ENCODE data around the gene SCAPER.

DNA sequence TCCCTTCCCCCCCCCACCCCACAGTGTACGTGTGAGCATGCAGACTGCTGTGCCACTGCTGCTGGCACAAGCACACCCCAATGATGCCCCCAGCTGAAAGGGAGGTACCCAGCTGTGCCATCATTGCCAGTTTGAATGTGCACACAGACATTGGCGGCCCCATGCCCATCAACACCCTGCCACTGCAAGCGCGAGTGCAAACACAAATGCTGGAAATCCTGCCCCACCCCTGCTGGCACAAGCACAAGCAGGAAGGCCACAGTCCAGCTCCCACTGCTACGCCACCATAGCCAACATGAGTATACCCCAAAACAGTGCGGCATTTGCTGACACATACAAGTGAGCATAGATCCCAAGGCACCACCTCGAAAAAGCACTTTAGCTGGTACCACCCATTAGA lies 222.9 kb downstream of the SCAPER start:
- TF ChIP-seq ZNF426 (tag by site-specific recombination; IDR thresholded peaks at IDR 0.05) (no peak), ZNF138 (tag by site-specific recombination; IDR thresholded peaks at IDR 0.05; ENCODE audit: borderline replicate concordance) (no peak), ZNF560 (tag by site-specific recombination; IDR thresholded peaks at IDR 0.05; ENCODE audit: borderline replicate concordance) (no peak), YY1 (tag by site-specific recombination; IDR thresholded peaks at IDR 0.05) (no peak), ZNF433 (tag by site-specific recombination; IDR thresholded peaks at IDR 0.05; ENCODE audit: low read depth) (no peak), KLF16 (tag by site-specific recombination; IDR thresholded peaks at IDR 0.05) (no peak), YY2 (tag by site-specific recombination; IDR thresholded peaks at IDR 0.05) (no peak), ZNF585B (tag by site-specific recombination; IDR thresholded peaks at IDR 0.05) (no peak)
- TF ChIP-seq, protein P1, sequence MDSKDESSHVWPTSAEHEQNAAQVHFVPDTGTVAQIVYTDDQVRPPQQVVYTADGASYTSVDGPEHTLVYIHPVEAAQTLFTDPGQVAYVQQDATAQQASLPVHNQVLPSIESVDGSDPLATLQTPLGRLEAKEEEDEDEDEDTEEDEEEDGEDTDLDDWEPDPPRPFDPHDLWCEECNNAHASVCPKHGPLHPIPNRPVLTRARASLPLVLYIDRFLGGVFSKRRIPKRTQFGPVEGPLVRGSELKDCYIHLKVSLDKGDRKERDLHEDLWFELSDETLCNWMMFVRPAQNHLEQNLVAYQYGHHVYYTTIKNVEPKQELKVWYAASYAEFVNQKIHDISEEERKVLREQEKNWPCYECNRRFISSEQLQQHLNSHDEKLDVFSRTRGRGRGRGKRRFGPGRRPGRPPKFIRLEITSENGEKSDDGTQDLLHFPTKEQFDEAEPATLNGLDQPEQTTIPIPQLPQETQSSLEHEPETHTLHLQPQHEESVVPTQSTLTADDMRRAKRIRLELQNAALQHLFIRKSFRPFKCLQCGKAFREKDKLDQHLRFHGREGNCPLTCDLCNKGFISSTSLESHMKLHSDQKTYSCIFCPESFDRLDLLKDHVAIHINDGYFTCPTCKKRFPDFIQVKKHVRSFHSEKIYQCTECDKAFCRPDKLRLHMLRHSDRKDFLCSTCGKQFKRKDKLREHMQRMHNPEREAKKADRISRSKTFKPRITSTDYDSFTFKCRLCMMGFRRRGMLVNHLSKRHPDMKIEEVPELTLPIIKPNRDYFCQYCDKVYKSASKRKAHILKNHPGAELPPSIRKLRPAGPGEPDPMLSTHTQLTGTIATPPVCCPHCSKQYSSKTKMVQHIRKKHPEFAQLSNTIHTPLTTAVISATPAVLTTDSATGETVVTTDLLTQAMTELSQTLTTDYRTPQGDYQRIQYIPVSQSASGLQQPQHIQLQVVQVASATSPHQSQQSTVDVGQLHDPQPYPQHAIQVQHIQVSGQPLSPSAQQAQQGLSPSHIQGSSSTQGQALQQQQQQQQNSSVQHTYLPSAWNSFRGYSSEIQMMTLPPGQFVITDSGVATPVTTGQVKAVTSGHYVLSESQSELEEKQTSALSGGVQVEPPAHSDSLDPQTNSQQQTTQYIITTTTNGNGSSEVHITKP (tag by site-specific recombination; IDR thresholded peaks at IDR 0.05): no peak
- TF ChIP-seq, protein P2, sequence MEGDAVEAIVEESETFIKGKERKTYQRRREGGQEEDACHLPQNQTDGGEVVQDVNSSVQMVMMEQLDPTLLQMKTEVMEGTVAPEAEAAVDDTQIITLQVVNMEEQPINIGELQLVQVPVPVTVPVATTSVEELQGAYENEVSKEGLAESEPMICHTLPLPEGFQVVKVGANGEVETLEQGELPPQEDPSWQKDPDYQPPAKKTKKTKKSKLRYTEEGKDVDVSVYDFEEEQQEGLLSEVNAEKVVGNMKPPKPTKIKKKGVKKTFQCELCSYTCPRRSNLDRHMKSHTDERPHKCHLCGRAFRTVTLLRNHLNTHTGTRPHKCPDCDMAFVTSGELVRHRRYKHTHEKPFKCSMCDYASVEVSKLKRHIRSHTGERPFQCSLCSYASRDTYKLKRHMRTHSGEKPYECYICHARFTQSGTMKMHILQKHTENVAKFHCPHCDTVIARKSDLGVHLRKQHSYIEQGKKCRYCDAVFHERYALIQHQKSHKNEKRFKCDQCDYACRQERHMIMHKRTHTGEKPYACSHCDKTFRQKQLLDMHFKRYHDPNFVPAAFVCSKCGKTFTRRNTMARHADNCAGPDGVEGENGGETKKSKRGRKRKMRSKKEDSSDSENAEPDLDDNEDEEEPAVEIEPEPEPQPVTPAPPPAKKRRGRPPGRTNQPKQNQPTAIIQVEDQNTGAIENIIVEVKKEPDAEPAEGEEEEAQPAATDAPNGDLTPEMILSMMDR (tag by site-specific recombination; IDR thresholded peaks at IDR 0.05): no peak
- TF ChIP-seq, protein P3, sequence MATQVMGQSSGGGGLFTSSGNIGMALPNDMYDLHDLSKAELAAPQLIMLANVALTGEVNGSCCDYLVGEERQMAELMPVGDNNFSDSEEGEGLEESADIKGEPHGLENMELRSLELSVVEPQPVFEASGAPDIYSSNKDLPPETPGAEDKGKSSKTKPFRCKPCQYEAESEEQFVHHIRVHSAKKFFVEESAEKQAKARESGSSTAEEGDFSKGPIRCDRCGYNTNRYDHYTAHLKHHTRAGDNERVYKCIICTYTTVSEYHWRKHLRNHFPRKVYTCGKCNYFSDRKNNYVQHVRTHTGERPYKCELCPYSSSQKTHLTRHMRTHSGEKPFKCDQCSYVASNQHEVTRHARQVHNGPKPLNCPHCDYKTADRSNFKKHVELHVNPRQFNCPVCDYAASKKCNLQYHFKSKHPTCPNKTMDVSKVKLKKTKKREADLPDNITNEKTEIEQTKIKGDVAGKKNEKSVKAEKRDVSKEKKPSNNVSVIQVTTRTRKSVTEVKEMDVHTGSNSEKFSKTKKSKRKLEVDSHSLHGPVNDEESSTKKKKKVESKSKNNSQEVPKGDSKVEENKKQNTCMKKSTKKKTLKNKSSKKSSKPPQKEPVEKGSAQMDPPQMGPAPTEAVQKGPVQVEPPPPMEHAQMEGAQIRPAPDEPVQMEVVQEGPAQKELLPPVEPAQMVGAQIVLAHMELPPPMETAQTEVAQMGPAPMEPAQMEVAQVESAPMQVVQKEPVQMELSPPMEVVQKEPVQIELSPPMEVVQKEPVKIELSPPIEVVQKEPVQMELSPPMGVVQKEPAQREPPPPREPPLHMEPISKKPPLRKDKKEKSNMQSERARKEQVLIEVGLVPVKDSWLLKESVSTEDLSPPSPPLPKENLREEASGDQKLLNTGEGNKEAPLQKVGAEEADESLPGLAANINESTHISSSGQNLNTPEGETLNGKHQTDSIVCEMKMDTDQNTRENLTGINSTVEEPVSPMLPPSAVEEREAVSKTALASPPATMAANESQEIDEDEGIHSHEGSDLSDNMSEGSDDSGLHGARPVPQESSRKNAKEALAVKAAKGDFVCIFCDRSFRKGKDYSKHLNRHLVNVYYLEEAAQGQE (tag by site-specific recombination; IDR thresholded peaks at IDR 0.05): no peak
- TF ChIP-seq, protein P4, sequence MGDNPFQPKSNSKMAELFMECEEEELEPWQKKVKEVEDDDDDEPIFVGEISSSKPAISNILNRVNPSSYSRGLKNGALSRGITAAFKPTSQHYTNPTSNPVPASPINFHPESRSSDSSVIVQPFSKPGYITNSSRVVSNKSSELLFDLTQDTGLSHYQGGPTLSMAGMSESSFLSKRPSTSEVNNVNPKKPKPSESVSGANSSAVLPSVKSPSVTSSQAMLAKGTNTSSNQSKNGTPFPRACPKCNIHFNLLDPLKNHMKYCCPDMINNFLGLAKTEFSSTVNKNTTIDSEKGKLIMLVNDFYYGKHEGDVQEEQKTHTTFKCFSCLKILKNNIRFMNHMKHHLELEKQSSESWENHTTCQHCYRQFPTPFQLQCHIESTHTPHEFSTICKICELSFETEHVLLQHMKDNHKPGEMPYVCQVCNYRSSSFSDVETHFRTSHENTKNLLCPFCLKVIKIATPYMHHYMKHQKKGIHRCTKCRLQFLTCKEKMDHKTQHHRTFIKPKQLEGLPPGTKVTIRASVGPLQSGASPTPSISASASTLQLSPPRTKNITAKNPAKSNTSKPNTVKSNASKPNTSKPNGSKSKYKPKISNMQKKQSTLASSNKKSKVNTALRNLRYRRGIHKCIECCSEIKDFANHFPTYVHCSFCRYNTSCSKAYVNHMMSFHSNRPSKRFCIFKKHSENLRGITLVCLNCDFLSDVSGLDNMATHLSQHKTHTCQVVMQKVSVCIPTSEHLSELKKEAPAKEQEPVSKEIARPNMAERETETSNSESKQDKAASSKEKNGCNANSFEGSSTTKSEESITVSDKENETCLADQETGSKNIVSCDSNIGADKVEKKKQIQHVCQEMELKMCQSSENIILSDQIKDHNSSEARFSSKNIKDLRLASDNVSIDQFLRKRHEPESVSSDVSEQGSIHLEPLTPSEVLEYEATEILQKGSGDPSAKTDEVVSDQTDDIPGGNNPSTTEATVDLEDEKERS (tag by site-specific recombination; IDR thresholded peaks at IDR 0.05): no peak

Measured in HEK293 (cell line).